IPS DF 19.7 (cell line): ENCODE results near the gene APOBEC3G.
"Not testable (repeated sequence)": the region's sequence is repeated elsewhere in the genome, so short reads cannot be mapped to it uniquely, and the experiment has no call there.

Experiments used
- DNase-seq: peaks from one replicate; pipeline ENCODE4 v3.0.0-alpha.2; 2013; ENCODE audit warnings: low read depth, low spot score

The APOBEC3G gene

GRCh38 chr22:39077026-39077840 lies at the start of gene APOBEC3G:
TSS of gene APOBEC3G (plus strand) at chr22:39077275. CDS start at chr22:39077362, 87 bp downstream.
- DNase-seq = not testable (repeated sequence)

- no peak for DNase-seq
Measured at GRCh38 chr22:39027717-39028116, 49.4 kb upstream of the APOBEC3G start.

GRCh38 chr22:39028281-39028680 lies 48.8 kb upstream of the APOBEC3G start:
- DNase-seq = no peak

- no peak for DNase-seq
Measured at GRCh38 chr22:39029227-39029626, 47.8 kb upstream of the APOBEC3G start.

- no peak for DNase-seq
Measured at GRCh38 chr22:39030705-39031104, 46.4 kb upstream of the APOBEC3G start.

- not testable (repeated sequence) for DNase-seq
Measured at GRCh38 chr22:39031434-39032295, 45.4 kb upstream of the APOBEC3G start.

- DNase-seq = not testable (repeated sequence)
Measured at GRCh38 chr22:39037071-39037470, 40.0 kb upstream of the APOBEC3G start.

- no peak for DNase-seq
Measured at GRCh38 chr22:39039306-39040126, 37.6 kb upstream of the APOBEC3G start.

GRCh38 chr22:39040155-39040537 lies 36.9 kb upstream of the APOBEC3G start:
- not testable (repeated sequence) for DNase-seq

- DNase-seq = not testable (repeated sequence)
Measured at GRCh38 chr22:39040538-39041296, 36.4 kb upstream of the APOBEC3G start, which contains the start of gene APOBEC3F. TSS of gene APOBEC3F (plus strand) at chr22:39040864. CDS start at chr22:39040961, 97 bp downstream.

- DNase-seq = no peak
Measured at GRCh38 chr22:39041908-39042307, 35.2 kb upstream of the APOBEC3G start.

GRCh38 chr22:39043063-39043462 lies 34.0 kb upstream of the APOBEC3G start:
- not testable (repeated sequence) for DNase-seq

- DNase-seq = not testable (repeated sequence)
Measured at GRCh38 chr22:39045136-39045535, 31.9 kb upstream of the APOBEC3G start.

GRCh38 chr22:39049486-39049885 lies 27.6 kb upstream of the APOBEC3G start:
- not testable (repeated sequence) for DNase-seq

- DNase-seq = not testable (repeated sequence)
Measured at GRCh38 chr22:39051844-39052495, 25.1 kb upstream of the APOBEC3G start.

- DNase-seq = no peak
Measured at GRCh38 chr22:39055658-39056057, 21.4 kb upstream of the APOBEC3G start.

GRCh38 chr22:39061290-39061689 lies 15.8 kb upstream of the APOBEC3G start:
- not testable (repeated sequence) for DNase-seq

GRCh38 chr22:39061951-39062350 lies 15.1 kb upstream of the APOBEC3G start:
- DNase-seq = not testable (repeated sequence)

- not testable (repeated sequence) for DNase-seq
Measured at GRCh38 chr22:39063904-39064303, 13.2 kb upstream of the APOBEC3G start.
